ENCODE data around the gene PLEKHG3. TPM values are rescaled to one million over a fixed set of nuclear protein-coding genes. Genes with fewer than 3 reads are reported as not detected.

Gene PLEKHG3
- total RNA-seq, 1 experiment from 2014 or later: 34.0 TPM

GRCh38 chr14:64659366-64659765, 44.9 kb upstream of the PLEKHG3 start:
- ChIA-PET POLR2A (no interaction called here), CTCF (no interaction called here)
- H3K27me3 ChIP-seq (ENCODE audit: control insufficient read depth, insufficient read depth, low read length): no peaks in the 10 kb centered on the region
- no peak for DNase-seq (ENCODE audit: low read depth, low spot score)
- no peak overlapping the region for H3K4me3 ChIP-seq (ENCODE audit: low read depth in 2 of 2, low read length in 2 of 2)
- ATAC-seq: no peak
- no peak overlapping the region for H3K27ac ChIP-seq (ENCODE audit: low read length)
- H3K4me1 ChIP-seq (ENCODE audit: control insufficient read depth, insufficient read depth, low read length): no peaks in the 10 kb centered on the region
- H3K36me3 ChIP-seq (ENCODE audit: control insufficient read depth, insufficient read depth, low read length): no peaks in the 10 kb centered on the region
- in situ Hi-C loops (cut with HindIII; ENCODE audit: low pct_unique_long_range_greater_than_20kb, low sequenced_read_pairs) (no loop called here), intact Hi-C loops (cut with micrococcal nuclease; ENCODE audit: unreplicated experiment) (no loop called here)
- BruUV-seq (replicated peaks): no TSS peak
- TF ChIP-seq, protein P1, sequence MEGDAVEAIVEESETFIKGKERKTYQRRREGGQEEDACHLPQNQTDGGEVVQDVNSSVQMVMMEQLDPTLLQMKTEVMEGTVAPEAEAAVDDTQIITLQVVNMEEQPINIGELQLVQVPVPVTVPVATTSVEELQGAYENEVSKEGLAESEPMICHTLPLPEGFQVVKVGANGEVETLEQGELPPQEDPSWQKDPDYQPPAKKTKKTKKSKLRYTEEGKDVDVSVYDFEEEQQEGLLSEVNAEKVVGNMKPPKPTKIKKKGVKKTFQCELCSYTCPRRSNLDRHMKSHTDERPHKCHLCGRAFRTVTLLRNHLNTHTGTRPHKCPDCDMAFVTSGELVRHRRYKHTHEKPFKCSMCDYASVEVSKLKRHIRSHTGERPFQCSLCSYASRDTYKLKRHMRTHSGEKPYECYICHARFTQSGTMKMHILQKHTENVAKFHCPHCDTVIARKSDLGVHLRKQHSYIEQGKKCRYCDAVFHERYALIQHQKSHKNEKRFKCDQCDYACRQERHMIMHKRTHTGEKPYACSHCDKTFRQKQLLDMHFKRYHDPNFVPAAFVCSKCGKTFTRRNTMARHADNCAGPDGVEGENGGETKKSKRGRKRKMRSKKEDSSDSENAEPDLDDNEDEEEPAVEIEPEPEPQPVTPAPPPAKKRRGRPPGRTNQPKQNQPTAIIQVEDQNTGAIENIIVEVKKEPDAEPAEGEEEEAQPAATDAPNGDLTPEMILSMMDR (IDR thresholded peaks at IDR 0.05): no peak
- TF ChIP-seq POLR2AphosphoS5 (IDR thresholded peaks at IDR 0.05; ENCODE audit: low read depth, low read length) (no peak), SIN3A (IDR thresholded peaks at IDR 0.05; ENCODE audit: borderline replicate concordance, insufficient read depth, low read depth, low read length) (no peak), REST (IDR thresholded peaks at IDR 0.05; ENCODE audit: insufficient read depth in 1 of 2, low read depth in 2 of 2, low read length in 1 of 2) (no peak), TCF7L2 (IDR thresholded peaks at IDR 0.05; ENCODE audit: low read depth, low read length) (no peak)
- no peaks in the 10 kb centered on the region for H3K9me3 ChIP-seq (ENCODE audit: control insufficient read depth, insufficient read depth, low read depth, low read length)

DNA sequence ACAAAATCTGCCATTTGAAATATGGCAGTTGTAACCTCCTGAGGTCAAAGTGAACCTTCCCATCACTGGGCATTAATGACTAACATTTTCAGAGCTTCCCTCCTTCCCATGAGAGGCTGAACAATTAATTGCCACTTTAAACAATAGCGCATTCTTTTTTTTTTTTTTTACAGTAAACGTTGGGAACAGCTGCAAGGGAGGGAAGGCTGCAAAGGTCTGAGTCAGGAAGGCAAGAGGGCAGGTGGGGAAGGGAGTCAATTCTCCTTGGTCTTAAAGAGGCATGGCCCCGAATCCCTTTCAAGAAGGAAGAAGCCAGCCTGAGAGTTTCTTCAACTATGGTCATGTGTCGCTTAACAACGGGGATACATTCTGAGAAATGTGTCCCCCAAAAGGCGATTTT, 41.0 kb upstream of the PLEKHG3 start:
- BruUV-seq (replicated peaks): no TSS peak
- TF ChIP-seq SIN3A (IDR thresholded peaks at IDR 0.05; ENCODE audit: borderline replicate concordance, insufficient read depth, low read depth, low read length): no peak
- TF ChIP-seq TCF7L2 (IDR thresholded peaks at IDR 0.05; ENCODE audit: low read depth, low read length): no peak
- TF ChIP-seq REST (IDR thresholded peaks at IDR 0.05; ENCODE audit: insufficient read depth in 1 of 2, low read depth in 2 of 2, low read length in 1 of 2): no peak
- no peak for TF ChIP-seq POLR2AphosphoS5 (IDR thresholded peaks at IDR 0.05; ENCODE audit: low read depth, low read length)
- H3K9me3 ChIP-seq (ENCODE audit: control insufficient read depth, insufficient read depth, low read depth, low read length): no peaks in the 10 kb centered on the region
- POLR2A ChIA-PET: no interaction called here
- H3K4me1 ChIP-seq (ENCODE audit: control insufficient read depth, insufficient read depth, low read length): no peaks in the 10 kb centered on the region
- CTCF ChIA-PET: no interaction called here
- no peak overlapping the region for H3K4me3 ChIP-seq (ENCODE audit: low read depth in 2 of 2, low read length in 2 of 2)
- intact Hi-C loops (cut with micrococcal nuclease; ENCODE audit: unreplicated experiment) (no loop called here), in situ Hi-C loops (cut with HindIII; ENCODE audit: low pct_unique_long_range_greater_than_20kb, low sequenced_read_pairs) (no loop called here)
- DNase-seq (ENCODE audit: low read depth, low spot score): no peak
- no peaks in the 10 kb centered on the region for H3K36me3 ChIP-seq (ENCODE audit: control insufficient read depth, insufficient read depth, low read length)
- no peak for ATAC-seq
- H3K27ac ChIP-seq (ENCODE audit: low read length): no peak overlapping the region
- no peaks in the 10 kb centered on the region for H3K27me3 ChIP-seq (ENCODE audit: control insufficient read depth, insufficient read depth, low read length)
